GM18951 (cell line): ENCODE measurements around the gene C10orf62.
"Not testable (repeated sequence)": the region's sequence is repeated elsewhere in the genome, so short reads cannot be mapped to it uniquely, and the experiment has no call there.

ENCODE experiments used
- POLR2A ChIP-seq: IDR thresholded peaks from 4 replicates; pipeline ENCODE4 v1.6.1; 2011; ENCODE audit warnings: mild to moderate bottlenecking; ENCODE audit not compliant: insufficient read length, insufficient read depth; ENCODE audit errors: extremely low read depth
- in situ Hi-C: fragments of 300-500 bp; cut with MboI; formaldehyde crosslinking; loops from one replicate; pipeline ENCODE4 v1.12.0; 2022; ENCODE audit warnings: low sequenced_read_pairs, mixed read lengths, inconsistent platforms; ENCODE audit not compliant: unreplicated experiment

Gene C10orf62

DNA sequence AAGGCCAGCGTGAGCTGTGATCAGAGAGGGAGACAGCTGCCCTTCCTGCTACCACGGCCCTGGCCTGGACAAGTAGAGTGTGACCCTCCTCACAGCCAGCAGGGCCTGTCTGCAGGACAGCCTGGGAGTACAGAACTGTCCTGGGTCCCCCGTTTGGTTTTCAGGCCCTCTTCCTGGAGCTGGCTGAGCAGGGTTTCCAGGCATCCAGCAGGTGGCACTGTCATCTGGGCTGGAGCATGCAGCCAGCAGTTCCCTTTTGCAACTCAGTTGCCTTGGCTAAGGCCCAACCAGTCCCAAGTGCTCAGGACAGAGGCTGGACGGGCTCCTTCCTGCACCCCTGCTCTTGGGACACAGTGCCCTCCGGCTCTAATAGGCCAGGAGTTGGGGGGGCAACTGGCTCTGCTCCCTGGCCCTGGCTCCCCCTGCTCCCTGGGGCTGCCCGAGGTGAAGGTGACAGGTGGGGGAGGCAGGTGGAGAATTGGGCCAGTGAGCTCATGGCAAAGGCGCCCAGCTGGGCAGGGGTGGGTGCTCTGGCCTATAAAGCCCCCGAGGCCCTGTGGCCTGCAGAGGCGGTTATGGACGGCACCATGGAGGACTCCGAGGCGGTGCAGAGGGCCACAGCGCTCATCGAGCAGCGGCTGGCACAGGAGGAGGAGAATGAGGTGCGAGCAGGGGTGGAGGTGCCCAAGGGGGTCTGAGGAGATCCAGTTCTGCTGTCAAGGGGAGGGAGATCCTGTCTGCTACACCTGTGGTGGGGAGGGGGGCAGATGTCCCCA, 17.1 kb upstream of the C10orf62 start, which contains the start of gene ANKRD2:
TSS of gene ANKRD2 (plus strand) at position 566 of the 776 bp plus-strand sequence. CDS start at position 576, 10 bp downstream.
- TF ChIP-seq POLR2A = no peak

GRCh38 chr10:97573021-97573420, 16.5 kb upstream of the C10orf62 start:
- in situ Hi-C loops = no loop called here
- TF ChIP-seq POLR2A = no peak

More for the DNA sequence above, 17.1 kb upstream of the C10orf62 start, which contains the start of gene ANKRD2:
- in situ Hi-C loops = no loop called here

DNA sequence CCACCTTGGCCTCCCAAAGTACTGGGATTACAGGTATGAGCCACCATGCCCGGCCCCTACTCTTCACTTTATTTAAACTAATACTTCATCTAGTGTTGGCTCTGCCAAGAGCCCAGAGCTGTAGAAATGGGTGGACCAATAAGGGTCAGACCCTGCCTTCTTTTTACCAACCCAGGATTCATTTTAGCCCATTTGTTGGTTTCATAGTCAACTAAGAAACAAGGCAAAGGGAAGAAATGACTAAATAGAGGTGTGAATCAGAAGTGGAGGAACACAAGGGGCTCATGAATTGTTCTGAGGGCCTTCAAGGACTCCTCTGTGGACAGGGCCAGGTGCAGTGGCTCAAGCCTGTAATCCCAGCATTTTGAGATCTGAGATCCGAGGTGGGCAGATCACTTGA, 15.8 kb upstream of the C10orf62 start:
- in situ Hi-C loops = no loop called here
- no peak for TF ChIP-seq POLR2A

DNA sequence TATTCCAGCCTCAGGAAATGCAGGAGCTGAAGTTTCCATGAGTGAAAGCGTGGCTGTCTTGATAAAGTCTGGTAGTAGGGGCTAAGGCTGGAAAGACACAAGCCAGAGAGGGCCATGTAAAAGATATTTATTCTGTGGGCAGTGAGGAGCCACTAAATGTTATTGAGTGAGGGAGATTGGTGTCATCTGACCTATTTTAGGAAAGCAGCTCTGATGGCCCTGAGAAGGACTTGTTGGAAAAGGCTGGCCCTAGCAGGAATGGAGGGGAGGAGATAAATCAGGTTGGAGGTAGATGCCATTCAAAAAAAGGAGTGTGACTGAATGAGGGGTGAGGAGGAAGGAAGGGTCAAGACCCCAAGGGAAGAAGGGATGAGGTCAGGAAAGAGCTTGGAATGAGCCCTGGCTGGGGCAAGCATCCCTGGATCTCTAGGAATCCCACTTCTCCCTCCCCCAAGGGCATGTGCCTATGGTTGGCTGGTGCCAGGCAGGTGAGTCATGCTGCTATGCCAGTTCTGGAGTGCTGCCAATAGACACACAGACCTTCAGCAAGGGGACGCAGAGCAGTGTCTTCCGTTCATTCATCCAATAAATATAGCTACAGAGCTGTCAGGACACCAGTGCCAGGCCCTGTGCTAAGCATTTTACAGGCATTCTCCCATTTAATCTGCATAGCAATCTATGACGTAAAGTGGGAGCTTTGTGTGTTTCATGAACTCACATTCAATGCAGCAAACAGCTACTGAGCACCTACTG, 15.0 kb upstream of the C10orf62 start:
- TF ChIP-seq POLR2A = no peak
- in situ Hi-C loops = no loop called here

DNA sequence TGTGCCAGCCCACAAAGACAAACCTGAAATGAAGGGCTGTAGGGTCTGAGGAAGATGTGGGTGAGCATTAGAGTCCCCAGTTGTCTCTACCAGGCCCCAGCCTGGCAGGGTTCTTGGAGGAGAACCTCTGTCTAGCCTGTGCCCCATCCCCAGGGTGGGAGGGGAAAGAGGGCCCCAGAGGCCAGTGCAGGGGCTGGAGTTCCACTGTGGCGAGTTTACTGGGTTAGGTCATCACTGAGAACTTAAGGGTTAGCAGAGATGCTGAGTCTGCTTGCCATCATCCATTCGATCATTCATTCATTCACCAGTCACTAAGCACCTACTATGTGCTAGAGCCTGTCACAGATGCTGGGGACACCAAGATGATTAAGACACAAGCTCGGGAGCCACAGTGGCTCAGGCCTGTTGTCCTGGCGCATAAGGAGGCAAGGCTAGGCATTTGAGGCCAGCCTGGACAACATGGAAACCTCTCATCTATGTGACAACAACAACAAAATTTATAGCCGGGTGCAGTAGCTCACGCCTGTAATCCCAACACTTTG, 14.3 kb upstream of the C10orf62 start:
- no peak for TF ChIP-seq POLR2A
- in situ Hi-C loops = no loop called here

DNA sequence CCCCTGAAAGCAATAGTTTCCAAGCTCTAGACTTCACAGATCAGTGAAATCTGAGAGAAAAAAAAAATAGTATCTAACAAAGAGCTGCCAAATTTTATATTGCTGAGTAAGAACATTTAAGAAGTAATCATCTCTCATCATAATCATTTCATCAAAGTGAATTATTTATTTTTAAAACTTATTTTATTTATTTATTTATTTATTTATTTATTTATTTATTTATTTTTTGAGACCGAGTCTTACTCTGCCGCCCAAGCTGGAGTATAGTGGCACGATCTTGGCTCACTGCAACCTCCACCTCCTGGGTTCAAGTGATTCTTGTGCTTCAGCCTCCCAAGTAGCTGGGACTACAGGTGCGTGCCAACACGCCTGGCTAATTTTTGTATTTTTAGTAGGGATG, 13.0 kb upstream of the C10orf62 start:
- in situ Hi-C loops = not testable (repeated sequence)

DNA sequence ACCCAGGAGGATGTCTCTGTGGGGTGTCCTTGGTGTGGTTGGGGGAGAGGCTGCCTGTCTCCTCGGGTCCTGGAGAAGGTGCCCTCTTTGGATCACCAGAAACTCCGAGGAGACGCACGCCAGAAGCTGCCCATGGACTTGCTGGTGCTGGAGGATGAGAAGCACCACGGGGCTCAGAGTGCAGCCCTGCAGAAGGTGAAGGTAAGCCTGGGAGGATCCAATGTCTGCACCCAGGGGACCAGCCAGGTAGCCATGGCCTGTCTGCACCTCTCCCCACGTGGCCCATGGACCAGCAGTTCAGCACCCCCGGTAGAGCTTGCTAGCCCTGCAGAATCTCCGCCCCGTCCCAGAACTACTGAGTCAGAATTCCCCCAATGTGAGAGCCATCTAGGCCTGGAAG, 11.8 kb upstream of the C10orf62 start:
- in situ Hi-C loops = no loop called here
- no peak for TF ChIP-seq POLR2A

DNA sequence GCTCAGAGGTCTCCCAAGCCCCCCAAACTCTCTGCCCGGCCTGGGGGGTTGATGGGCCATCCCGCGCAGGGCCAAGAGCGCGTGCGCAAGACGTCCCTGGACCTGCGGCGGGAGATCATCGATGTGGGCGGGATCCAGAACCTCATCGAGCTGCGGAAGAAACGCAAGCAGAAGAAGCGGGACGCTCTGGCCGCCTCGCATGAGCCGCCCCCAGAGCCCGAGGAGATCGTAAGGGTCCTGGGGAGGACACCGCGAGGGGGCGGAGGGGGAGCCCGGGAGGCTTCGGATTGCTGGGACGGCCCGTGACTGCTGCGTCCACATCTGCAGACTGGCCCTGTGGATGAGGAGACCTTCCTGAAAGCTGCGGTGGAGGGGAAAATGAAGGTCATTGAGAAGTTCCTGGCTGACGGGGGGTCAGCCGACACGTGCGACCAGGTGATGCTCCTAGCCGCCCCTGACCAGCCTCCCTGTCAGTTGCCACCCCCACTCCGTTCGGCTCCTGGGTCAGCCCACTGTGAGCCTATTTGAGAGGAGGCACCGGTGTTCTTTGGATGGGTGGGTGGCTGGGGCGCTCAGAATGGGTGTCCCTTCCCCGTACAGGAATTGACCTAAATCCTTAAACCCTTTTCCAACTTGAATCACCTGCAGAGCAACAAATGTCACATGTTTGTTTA, 11.2 kb upstream of the C10orf62 start:
- in situ Hi-C loops = no loop called here
- no peak for TF ChIP-seq POLR2A

DNA sequence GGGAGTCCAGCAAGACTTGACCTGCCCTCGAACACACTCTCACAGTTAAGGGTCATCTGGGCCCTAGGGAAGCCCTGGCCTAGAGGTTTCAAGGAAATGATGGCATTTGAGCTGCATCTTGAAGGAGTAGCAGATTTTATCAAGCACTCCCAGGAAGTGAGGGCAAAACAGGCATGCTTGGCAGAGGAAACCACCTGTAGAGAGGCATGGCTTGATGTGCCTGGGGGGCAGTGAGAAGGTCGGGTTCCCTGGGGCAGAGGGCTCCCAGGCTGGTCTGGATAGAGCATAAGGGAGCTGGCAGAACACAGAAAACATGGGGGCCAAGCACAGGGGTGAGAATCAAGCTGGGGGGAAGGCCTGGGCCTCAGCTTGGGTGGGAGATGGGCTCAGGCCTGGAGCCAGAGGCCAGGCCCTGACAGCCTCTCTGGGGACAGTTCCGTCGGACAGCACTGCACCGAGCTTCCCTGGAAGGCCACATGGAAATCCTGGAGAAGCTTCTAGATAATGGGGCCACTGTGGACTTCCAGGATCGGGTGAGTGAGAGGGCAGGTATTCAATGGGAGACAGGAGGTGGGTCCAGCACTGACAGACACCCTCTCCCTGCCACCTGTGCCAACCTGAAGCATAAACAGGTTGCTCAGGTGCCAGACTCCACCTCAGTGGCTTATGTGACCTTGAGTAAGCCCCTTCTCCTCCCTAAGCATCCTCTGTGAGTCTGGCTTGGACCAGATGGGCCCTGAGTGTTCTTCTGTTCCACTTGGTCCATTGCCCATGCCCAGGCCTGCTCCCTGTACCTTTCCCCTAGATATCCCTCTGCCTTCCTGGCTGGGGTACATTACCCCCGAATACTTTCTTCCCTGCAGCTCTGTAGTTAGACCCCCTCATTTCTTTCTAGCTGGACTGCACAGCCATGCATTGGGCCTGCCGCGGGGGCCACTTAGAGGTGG, 8.8 kb upstream of the C10orf62 start:
- in situ Hi-C loops = no loop called here
- TF ChIP-seq POLR2A = no peak

GRCh38 chr10:97582169-97582568, 7.4 kb upstream of the C10orf62 start:
- no peak for TF ChIP-seq POLR2A
- in situ Hi-C loops = no loop called here

DNA sequence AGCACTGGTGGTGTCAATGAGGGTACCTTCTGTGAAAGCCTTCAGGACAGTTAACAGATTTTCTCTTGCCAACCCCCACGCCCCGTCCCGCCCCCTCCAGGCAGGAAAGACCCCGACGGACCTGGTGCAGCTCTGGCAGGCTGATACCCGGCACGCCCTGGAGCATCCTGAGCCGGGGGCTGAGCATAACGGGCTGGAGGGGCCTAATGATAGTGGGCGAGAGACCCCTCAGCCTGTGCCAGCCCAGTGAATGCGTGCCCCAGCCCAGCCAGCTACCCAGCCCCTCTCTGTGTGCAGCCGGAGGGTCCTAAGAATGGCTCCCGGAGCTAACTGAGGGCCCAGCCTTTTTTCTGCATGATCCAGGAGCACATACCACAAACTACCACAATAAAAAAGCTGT, 6.0 kb upstream of the C10orf62 start:
- no peak for TF ChIP-seq POLR2A
- in situ Hi-C loops = no loop called here

DNA sequence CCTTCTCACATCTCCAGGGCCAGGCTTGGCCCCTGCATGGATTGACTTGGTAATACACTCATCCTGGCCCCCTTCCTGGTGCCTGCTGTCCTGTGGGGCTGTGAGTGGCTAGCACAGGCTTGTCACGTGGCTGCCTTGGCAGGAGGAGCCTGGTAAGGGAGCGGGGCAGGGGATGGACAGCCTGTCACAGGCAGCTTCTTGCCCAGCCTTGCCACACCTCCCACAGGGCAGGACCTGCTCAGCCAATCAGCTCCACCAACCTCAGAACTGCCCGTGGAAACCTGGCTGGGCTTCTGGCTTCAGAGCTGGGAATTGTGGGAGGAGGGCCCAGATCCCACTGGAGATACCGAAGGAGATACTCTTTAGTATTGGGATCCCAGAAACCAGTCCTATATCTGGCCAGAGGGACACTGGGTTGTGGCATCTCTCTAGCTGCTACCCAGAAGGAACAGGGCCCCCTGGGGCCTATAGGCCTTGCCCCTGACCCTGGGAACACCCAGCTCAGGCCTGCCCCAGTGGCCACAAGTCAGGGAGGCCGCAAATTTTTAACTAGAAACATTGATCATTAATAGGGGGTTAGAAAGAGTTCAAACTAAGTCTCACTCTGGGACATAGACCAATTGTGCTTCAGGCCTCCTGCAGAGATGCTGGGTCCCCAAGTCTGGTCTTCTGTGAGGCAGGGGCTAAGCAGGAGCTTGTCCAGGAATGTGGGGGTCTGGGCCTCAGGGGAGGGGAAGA, 5.3 kb upstream of the C10orf62 start, which contains the start of gene HOGA1:
TSS of gene HOGA1 (plus strand) at position 330 of the 738 bp plus-strand sequence. CDS start at position 645, 315 bp downstream.
- no peak for TF ChIP-seq POLR2A
- in situ Hi-C loops = no loop called here
